Hindlimb muscle (tissue), 1 donor: ENCODE results near the gene LRP1. TPM values are rescaled to one million over a fixed set of nuclear protein-coding genes. Genes with fewer than 3 reads are reported as not detected.

Source experiments
- DNase-seq: peaks from one replicate; pipeline ENCODE4 v3.0.0-alpha.2; 2013
- polyA plus RNA-seq: library from polyadenylated mRNA; unstranded; fragments of 120-200 nt; gene quantifications from one replicate; pipeline ENCODE4 v1.2.1, GENCODE V29; 2013; ENCODE audit not compliant: insufficient read length

LRP1 gene
- polyA plus RNA-seq, 1 donor: 130 TPM

GRCh38 chr12:57157588-57158173, 29.4 kb downstream of the LRP1 start:
- DNase-seq: no peak

GRCh38 chr12:57158186-57158585, 29.9 kb downstream of the LRP1 start:
- DNase-seq: no peak

GRCh38 chr12:57158665-57159064, 30.4 kb downstream of the LRP1 start:
- no peak for DNase-seq

- no peak for DNase-seq
Measured at GRCh38 chr12:57159311-57159710, 31.0 kb downstream of the LRP1 start.

DNA sequence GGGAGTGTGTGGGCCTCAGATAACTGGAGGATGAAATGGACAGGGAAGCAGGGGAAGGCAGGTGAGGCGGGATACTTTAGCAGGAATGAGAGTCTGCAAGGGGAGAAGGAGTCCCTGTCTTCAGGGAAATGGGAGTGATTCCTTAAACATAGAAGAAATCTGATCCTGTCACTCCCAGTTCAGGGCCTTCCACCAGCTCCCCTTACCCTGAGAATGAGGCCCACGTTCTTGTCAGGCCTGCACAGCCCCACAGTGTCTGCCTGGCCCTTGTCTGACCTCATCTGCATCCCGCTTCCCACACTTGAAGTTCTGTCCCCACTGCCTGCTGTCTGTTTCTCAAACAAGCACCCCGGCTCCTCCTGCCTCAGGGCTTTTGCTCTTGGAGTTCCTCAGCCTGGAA, 31.8 kb downstream of the LRP1 start:
- DNase-seq: no peak

GRCh38 chr12:57160741-57161140, 32.5 kb downstream of the LRP1 start:
- no peak for DNase-seq

DNA sequence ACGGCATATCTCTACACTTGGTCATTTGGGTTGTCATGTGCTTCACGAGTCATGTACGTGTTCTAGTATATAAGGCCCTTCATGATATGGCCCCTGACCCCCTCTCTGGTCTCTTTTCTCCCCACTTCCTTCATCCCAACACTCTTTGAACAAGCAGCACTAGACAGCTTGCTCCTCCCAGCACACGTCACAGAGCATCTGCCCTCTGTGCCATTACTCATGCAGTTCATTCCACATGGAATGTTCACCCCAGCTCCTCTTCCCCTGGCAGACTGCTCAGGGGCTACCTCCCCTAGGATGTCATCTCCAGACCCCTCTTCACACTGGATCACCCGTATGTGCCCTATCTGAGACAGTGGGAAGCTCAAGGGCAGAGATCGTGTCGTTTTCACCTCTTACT, 33.2 kb downstream of the LRP1 start:
- DNase-seq: no peak

- DNase-seq: no peak
Measured at GRCh38 chr12:57162553-57163125, 34.4 kb downstream of the LRP1 start.

DNA sequence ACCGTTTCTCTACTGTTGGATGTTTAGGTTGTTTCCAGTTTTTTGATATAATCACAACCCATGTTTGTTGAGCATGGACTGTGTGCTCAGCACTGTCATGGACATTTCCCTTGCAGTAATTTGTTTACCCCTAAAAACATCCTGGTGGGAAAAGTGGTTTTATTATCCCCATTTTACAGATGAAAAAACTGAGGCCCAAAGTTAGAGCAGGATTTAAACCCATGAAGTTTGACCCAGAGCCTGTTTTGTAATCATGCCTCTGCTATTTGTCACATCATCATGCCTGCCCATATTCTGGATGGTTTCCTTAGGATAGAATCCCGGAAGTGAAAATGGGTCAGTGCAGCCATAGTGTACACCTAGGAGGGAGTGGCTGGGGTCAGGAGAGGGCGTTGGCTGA, 36.2 kb downstream of the LRP1 start:
- no peak for DNase-seq

GRCh38 chr12:57164966-57165625, 36.8 kb downstream of the LRP1 start:
- no peak for DNase-seq

GRCh38 chr12:57165741-57166140, 37.5 kb downstream of the LRP1 start:
- DNase-seq: no peak

DNA sequence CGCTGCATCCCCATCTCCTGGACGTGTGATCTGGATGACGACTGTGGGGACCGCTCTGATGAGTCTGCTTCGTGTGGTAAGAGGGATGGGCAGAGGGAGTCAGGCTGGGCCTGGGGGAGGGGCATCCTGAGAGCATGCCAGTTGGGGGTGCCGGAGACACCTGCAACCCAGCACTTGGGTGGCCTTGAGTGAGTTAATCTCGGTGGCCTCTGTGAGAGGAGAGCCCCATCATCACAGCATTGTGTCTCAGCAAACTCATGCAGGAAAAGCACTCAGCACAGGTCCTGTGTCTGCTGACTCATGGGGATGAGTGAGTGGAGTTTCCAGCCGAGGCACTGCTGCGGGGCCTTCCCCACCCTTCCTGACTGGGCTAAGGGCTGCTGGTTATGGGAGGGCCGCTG, 38.7 kb downstream of the LRP1 start:
- DNase-seq: no peak

GRCh38 chr12:57168058-57168457, 39.8 kb downstream of the LRP1 start:
- no peak for DNase-seq

GRCh38 chr12:57169046-57169795, 40.9 kb downstream of the LRP1 start:
- DNase-seq: no peak

GRCh38 chr12:57169969-57170368, 41.7 kb downstream of the LRP1 start:
- no peak for DNase-seq

DNA sequence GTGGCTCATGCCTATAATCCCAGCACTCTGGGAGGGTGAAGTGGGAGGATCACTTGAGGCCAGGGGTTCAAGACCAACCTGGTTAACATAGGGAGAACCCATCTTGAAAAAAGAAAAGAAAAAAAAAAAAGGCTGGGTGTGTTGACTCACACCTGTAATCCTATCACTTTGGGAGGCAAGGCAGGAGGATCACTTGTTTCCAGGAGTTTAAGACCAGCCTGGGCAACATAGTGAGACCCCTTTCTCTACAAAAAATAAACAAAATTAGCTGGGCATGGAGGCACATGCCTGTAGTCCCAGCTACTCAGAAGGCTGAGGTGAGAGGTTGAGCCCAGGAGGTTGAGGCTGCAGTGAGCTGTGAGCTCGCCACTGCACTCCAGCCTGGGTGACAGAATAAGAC, 42.1 kb downstream of the LRP1 start:
- DNase-seq: no peak

DNA sequence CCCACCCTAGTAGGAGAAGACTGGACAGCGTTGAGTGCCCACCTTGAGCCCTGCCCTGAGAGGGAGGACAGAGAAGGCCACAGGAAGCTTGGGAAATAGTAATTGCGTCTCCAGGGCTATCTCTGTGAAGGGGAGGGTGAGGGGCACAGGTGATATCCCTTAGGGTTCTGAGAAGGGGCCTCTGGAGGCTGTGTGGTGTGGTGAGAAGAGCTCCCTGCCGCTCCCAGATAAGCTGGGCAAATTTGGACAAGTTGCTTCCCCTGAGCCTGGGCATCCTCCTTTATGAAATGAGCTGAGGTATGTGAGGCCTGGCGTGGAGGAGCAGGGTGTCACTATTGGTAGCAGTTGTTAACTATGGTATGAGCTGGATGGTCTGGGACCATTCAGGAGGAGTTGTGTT, 42.6 kb downstream of the LRP1 start:
- no peak for DNase-seq

- no peak for DNase-seq
Measured at GRCh38 chr12:57171668-57172067, 43.4 kb downstream of the LRP1 start.

DNA sequence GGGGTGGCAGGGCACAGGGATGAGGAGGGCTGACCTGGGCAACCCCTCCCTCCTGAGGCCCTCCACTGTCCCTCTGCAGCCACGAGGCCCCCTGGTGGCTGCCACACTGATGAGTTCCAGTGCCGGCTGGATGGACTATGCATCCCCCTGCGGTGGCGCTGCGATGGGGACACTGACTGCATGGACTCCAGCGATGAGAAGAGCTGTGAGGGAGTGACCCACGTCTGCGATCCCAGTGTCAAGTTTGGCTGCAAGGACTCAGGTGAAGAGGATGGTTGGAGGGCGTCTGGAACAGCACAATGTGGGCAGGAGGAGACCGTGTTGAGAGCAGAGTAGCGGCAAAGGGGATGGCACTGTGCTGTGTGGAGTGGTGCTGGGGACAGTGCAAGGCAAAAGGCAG, 44.8 kb downstream of the LRP1 start:
- DNase-seq: no peak

GRCh38 chr12:57173683-57174082, 45.4 kb downstream of the LRP1 start:
- DNase-seq: no peak

- peak; percentile 70 for DNase-seq
Measured at GRCh38 chr12:57175428-57176138, 47.3 kb downstream of the LRP1 start.

DNA sequence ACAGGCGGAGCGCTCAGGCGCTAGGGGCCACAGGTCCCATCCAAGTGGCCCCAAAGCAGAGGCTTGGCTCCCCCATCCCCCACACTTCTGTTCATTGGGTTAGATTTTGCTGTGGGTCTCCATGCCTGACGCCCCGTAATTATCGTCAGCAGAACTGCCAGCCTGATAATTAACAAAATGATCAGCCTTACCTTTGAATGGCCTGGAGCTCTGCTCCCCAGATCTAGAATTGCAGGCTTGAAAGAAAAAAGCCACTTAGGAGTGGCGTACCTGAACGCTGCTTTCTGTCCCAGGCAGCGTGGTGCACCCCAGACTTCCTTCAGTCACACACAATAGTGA, 47.8 kb downstream of the LRP1 start:
- no peak for DNase-seq

GRCh38 chr12:57176846-57177245, 48.6 kb downstream of the LRP1 start:
- DNase-seq: no peak
